Stimulated activated CD8-positive, alpha-beta memory T cell treated with anti-CD3 and anti-CD28 coated beads, Interleukin-12 subunit alpha, Interleukin-12 subunit beta, amount 100 ng/mL, for 1 hour (primary cell): ENCODE measurements around the gene GAS2L2.
A peak's percentile ranks its signal among the peaks of the same experiment; 100 is the strongest.

Experiments used
- DNase-seq: peaks from one replicate; pipeline ENCODE4 v3.0.0-alpha.2; 2020; ENCODE audit warnings: low read depth

Gene GAS2L2

DNA sequence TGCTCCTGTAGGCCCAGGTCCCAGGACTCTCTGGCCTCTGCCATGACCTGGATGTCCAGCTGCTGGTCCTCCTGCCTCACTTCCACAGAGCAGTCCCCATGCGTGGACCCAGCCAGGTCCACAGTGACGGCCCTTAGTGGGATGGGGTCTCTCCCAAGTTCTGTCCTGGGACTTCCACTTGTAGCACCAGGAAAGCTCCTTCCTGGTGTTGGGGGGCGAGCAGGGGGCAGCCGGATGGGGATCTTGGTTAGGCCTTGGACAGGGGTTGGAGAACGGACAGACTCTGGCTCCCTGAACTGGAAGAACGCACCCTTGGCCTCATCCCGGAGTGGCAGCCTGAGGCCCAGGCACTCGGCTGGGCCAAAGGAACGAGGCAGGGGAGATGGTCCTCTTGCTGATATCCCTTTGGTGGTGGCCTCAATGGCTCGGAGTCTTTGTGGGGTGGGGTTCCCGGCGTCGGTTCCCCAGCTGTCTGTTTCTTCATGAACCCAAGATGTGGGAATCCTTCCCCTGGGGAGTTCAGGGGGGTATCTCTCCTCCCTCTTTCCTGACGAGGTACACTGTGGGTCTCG lies 7.2 kb downstream of the GAS2L2 start:
- DNase-seq = no peak

DNA sequence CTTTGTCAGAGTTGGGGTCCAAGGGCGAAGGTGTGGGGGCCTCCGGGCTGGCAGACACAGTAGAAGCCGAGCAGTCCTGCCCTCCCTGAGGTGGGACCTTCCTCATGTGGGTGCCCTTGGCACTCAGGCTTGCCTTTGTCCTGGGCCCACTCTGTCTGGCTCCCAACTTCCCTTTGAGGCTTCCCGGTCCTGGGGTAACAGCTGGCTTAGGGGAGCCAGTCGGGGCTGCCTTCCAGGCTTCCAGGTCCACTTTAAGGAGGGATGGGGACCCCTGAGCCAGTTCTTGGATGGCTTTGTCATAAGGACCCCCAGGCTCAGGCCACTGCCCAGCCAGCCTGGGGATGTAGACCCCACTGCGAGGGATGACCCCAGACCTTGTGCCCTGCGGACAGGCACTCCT lies 7.8 kb downstream of the GAS2L2 start:
- no peak for DNase-seq

- no peak for DNase-seq
Observed at GRCh38 chr17:35744830-35745229, 8.2 kb downstream of the GAS2L2 start.

GRCh38 chr17:35743626-35744328 lies 9.3 kb downstream of the GAS2L2 start:
- no peak for DNase-seq

DNA sequence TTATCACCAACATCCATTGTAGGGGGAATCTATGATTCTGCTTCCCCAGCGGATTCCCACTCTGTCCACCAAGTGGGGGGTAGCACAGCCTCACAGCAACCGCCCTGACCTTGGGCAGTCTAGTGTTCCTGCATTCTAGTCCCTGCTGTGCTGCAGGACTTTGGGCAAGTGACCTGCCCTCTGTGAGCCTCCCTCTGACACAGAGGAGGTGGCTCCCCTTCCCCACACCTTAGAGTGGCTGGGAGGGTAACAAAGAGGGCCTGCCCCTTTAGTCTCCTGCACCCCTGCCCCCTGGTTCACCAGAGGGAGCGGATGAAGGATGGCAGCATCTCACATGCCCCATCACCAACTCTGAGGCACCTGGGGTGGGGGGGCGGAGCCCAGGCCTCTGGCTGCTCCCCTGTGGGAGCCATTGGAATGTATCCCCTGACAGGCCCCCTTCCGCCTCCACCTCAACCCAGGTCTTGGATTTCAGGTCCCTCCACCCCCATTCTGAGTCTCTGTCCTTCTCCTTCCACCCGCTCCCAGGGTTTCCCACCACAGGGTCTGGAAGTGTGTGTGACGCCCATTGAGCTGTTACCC lies 10.1 kb downstream of the GAS2L2 start:
- no peak for DNase-seq

DNA sequence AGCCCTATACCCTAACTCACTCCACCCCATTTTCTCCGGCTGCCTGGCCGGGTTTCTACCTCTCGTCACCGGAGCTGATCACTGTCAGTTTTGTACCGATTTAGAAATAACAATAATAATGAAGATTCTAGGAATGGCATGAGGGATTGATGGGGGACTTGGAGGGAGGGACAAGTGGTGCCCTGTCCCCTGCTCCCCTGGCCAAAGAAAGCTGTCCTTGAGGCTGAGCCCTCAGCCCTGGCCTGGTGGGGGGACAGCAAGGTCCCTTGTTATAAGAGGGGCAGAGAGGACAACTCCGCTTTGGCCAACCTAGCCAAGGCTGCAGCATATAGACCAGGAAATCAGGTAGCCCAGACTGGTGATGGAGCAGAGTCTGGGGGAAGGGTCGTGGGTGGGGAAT lies 10.5 kb downstream of the GAS2L2 start:
- DNase-seq = no peak

- DNase-seq = no peak
Observed at GRCh38 chr17:35740997-35741931, 11.8 kb downstream of the GAS2L2 start.

GRCh38 chr17:35740216-35740615 lies 12.8 kb downstream of the GAS2L2 start:
- DNase-seq = no peak

- DNase-seq = no peak
Observed at GRCh38 chr17:35738519-35739133, 14.4 kb downstream of the GAS2L2 start.

GRCh38 chr17:35736236-35736635 lies 16.8 kb downstream of the GAS2L2 start:
- no peak for DNase-seq

DNA sequence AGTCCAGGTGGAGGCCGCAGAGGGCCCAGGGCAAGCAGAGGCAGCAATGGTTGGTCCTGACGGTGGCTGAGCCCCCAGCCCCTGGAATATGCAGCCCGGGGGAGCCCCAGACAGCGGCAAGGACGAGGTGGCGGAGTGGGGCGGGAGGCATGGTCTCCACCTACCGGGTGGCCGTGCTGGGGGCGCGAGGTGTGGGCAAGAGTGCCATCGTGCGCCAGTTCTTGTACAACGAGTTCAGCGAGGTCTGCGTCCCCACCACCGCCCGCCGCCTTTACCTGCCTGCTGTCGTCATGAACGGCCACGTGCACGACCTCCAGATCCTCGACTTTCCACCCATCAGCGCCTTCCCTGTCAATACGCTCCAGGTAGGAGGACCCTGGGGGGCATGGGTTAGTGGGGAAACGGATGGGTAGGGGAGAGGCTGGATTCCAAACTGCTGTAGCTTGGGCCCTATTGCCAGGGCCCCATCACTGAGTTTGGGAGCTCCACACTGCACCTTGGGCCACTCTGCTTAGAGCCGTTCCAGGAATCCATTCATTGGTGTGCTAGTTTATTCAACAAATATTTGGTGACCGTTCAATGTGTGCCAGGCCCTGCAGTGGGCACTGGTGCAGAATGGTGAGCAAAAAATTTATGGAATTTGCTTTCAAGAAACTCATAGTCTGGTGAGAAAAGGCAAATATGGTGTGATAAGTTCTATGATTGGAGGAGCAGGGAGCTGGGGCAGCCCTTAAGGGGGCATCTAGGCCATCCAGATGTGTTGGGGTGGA lies 17.8 kb downstream of the GAS2L2 start:
- DNase-seq = no peak

DNA sequence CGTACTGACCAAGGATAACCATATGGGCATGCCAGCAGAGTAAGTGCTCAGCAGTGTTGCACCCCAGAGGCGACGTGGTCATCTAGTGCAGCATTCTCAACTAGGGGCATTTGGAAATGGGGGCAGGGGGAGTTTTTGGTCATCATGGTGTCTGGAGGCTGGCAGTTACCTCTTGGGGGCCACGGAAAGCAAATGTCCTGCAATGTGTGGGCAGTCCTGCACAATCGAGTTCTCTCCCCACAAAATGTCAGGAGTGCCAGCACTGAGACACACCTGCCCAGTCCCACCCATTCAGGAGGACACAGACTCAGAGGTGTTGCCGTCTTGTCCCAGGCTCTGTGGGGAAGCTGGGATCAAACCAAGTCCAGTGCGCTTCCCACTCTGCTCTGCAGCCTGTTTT lies 18.6 kb downstream of the GAS2L2 start:
- DNase-seq = no peak

- no peak for DNase-seq
Observed at GRCh38 chr17:35733366-35733765, 19.7 kb downstream of the GAS2L2 start.

GRCh38 chr17:35732806-35733136 lies 20.3 kb downstream of the GAS2L2 start:
- DNase-seq = no peak

GRCh38 chr17:35731917-35732805 lies 20.9 kb downstream of the GAS2L2 start:
- no peak for DNase-seq

- DNase-seq = peak; percentile 7
Observed at GRCh38 chr17:35731239-35731916, 21.7 kb downstream of the GAS2L2 start, which contains the start of gene RASL10B. Gene RASL10B (plus strand): TSS chr17:35731639. CDS start chr17:35735185, 3,546 bp downstream.

GRCh38 chr17:35730400-35731005 lies 22.5 kb downstream of the GAS2L2 start:
- no peak for DNase-seq

DNA sequence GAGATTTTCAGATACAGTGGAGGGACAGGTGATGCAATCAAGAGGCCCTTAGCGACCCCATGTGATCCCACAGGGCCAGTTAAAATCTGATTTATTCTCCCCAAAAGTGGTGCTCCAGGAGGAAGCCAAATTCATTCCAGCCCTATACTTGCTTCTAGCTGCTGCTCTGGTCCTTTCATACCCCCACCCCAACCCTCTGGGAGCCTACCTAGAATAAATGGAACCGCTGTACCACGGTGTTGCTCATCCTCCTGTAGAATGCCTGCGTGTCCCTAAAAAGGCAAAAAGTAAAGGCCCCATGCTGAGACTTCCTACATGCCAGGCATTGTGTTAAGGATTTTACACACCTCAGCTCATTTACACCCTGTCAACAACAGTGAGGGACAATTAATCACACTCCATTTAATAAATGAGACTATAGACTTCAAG lies 23.6 kb downstream of the GAS2L2 start:
- no peak for DNase-seq

- DNase-seq = no peak
Observed at GRCh38 chr17:35728551-35728950, 24.5 kb downstream of the GAS2L2 start.
